K562 (cell line): ENCODE measurements around the gene ZDHHC14. TPM values are rescaled to one million over a fixed set of nuclear protein-coding genes. Genes with fewer than 3 reads are reported as not detected.
A peak's percentile ranks its signal among the peaks of the same experiment; 100 is the strongest.

Experiments used
- DNMT1 ChIP-seq: fragments of 450-650 bp; IDR thresholded peaks from 2 replicates; pipeline ENCODE4 v1.6.1; 2016; ENCODE audit warnings: antibody characterized with exemption, mild to moderate bottlenecking
- GABPA ChIP-seq: fragments of 200-800 bp; sonication (Bioruptor generic); conservative IDR thresholded peaks from 2 replicates; pipeline ENCODE4 v1.6.1; 2016; ENCODE audit warnings: low read depth, missing genetic modification characterization, missing compliant biosample characterization
- NELFE ChIP-seq: IDR thresholded peaks from 2 replicates; pipeline ENCODE4 v1.6.1; 2011; ENCODE audit warnings: mild to moderate bottlenecking; ENCODE audit not compliant: insufficient read depth, insufficient read length
- POLR2A ChIP-seq: fragments of 450-650 bp; conservative IDR thresholded peaks from 2 replicates; pipeline ENCODE4 v1.6.1; 2016
- RERE ChIP-seq: sonication (generic); formaldehyde crosslinking; IDR thresholded peaks from 2 replicates; pipeline ENCODE4 v1.8.0; 2023; ENCODE audit warnings: missing genetic modification reagents, mild to moderate bottlenecking, borderline replicate concordance
- SREBF1 ChIP-seq: fragments of 150-350 bp; IDR thresholded peaks from 2 replicates; pipeline ENCODE4 v1.6.1; 2014; ENCODE audit warnings: antibody characterized with exemption, low read depth, low read length, borderline replicate concordance
- VEZF1 ChIP-seq: fragments of 200-800 bp; sonication (Bioruptor generic); IDR thresholded peaks from 2 replicates; pipeline ENCODE4 v1.6.1; 2017; ENCODE audit warnings: missing genetic modification characterization, missing compliant biosample characterization
- ZBTB11 ChIP-seq, 3 experiments: fragments of 200-800 bp in 1 of 3; fragments of 250-450 bp in 1 of 3; fragments of 450-650 bp in 1 of 3; sonication (Bioruptor Pico) in 1 of 3; sonication (Bioruptor generic) in 1 of 3; formaldehyde crosslinking in 1 of 3; IDR thresholded peaks; 2 replicates each; pipeline versions ENCODE4 v1.6.1 to v1.8.0; 2016 to 2022; ENCODE audit warnings: mild to moderate bottlenecking in 2 of 3, missing genetic modification characterization in 2 of 3, missing compliant biosample characterization in 1 of 3, moderate library complexity in 1 of 3
- ZKSCAN3 ChIP-seq: fragments of 250-450 bp; sonication (Bioruptor Pico); IDR thresholded peaks from 2 replicates; pipeline ENCODE4 v1.4.0; 2020
- ZNF175 ChIP-seq: fragments of 200-800 bp; sonication (Bioruptor generic); IDR thresholded peaks from 2 replicates; pipeline ENCODE4 v1.6.1; 2016; ENCODE audit warnings: low read depth, mild to moderate bottlenecking, missing genetic modification characterization, missing compliant biosample characterization
- ZNF217 ChIP-seq: sonication (generic); formaldehyde crosslinking; IDR thresholded peaks from 2 replicates; pipeline ENCODE4 v1.8.0; 2022; ENCODE audit warnings: mild to moderate bottlenecking, missing genetic modification reagents
- polyA plus RNA-seq, 8 experiments: library from polyadenylated mRNA; depleted of rRNA in 4 of 8; stranded (reverse) in 5 of 8; unstranded in 3 of 8; fragments of >200 nt; fragmentation: Nextera tagmentation in 2 of 8; fragmentation: Illumina TruSeq in 1 of 8; extraction: Ambion mirVana in 2 of 8; extraction: Trizol in 1 of 8; gene quantifications; 2 replicates each; pipeline versions ENCODE4 v1.2.1 to v1.2.3, GENCODE V29; 2011 to 2014; ENCODE audit warnings: inconsistent platforms in 1 of 8, missing spikeins in 1 of 8
- total RNA-seq, 7 experiments: library from RNA; depleted of rRNA in 6 of 7; stranded (reverse); fragments of >200 nt in 6 of 7; fragmentation: Illumina TruSeq in 2 of 7; extraction: Trizol in 2 of 7; gene quantifications; 2 replicates each; pipeline versions ENCODE4 v1.2.1 to v1.2.3, GENCODE V29; 2011 to 2021; ENCODE audit warnings: low replicate concordance in 1 of 7
- TF ChIP-seq, protein P1 (sequence below): fragments of 450-650 bp; IDR thresholded peaks from 2 replicates; pipeline ENCODE4 v1.6.1; 2016; ENCODE audit warnings: borderline replicate concordance
- TF ChIP-seq, protein P2 (sequence below): sonication (generic); formaldehyde crosslinking; IDR thresholded peaks from 2 replicates; pipeline ENCODE4 v1.9.0; 2022; ENCODE audit warnings: mild to moderate bottlenecking, missing genetic modification reagents

Gene ZDHHC14
- total and polyA plus RNA-seq, 9 of the 15 experiments (the other 6 are each of a cell fraction or from before 2014, with no cell fraction given), result 0.92 to 23.1 (median 13.8) TPM

DNA sequence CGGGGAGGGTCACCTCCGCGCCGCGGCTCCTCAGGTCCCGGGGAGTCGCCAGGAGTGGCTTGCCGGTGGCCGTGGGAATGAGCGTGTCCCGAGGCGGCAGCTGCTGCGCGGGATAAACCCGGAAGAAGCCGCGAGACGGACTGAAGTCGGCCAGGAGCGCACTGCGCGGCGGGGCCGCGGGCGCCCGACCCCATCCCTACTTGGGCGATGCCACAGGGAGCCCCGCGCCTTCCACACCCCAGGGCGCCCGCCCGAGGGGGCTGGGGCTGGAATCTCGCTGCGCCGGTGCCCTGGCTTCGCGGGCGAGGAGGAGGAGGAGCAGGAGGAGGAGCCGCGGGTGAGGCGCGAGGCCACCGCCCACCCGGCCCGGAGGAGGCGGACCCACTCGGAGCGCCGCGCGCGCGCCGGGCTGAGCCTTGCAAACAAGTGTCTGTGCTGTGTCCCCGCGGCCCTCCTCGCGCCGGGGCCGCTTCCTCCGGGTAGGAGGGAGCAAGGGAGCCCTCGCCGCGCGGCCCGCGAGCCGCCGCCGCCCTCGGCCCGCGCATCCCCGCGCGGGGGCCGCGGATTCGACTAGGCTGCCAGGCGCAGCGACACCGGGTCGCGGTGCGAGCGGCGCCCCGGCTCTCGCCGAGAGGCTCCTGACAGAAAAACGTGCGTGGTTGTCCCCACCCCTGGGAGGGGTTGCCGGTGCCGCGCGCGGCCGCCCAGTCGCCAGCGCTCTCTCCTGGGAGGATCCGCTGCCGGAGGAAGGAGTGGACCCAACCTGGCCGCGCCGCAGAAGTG lies at the start of gene ZDHHC14 (continued):
- TF ChIP-seq, protein P1, sequence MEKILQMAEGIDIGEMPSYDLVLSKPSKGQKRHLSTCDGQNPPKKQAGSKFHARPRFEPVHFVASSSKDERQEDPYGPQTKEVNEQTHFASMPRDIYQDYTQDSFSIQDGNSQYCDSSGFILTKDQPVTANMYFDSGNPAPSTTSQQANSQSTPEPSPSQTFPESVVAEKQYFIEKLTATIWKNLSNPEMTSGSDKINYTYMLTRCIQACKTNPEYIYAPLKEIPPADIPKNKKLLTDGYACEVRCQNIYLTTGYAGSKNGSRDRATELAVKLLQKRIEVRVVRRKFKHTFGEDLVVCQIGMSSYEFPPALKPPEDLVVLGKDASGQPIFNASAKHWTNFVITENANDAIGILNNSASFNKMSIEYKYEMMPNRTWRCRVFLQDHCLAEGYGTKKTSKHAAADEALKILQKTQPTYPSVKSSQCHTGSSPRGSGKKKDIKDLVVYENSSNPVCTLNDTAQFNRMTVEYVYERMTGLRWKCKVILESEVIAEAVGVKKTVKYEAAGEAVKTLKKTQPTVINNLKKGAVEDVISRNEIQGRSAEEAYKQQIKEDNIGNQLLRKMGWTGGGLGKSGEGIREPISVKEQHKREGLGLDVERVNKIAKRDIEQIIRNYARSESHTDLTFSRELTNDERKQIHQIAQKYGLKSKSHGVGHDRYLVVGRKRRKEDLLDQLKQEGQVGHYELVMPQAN, result peak; percentile 59; the same call in 1 of the 2 replicates
- TF ChIP-seq NELFE, result no peak
- TF ChIP-seq POLR2A, result peak; percentile 87
- TF ChIP-seq ZNF217 (CRISPR knock-in tag), result no peak
- no peak for TF ChIP-seq RERE (CRISPR knock-in tag)
- peak in 1 of 3 experiments; percentile 23; a peak in 2 of 6 replicates for TF ChIP-seq ZBTB11 (CRISPR knock-in tag; IDR thresholded peaks at IDR 0.05)
- TF ChIP-seq VEZF1, result peak; percentile 23
- peak; percentile 32; the same call in 1 of the 2 replicates for TF ChIP-seq GABPA (tag)
- TF ChIP-seq DNMT1, result no peak
- TF ChIP-seq ZKSCAN3, result no peak
- TF ChIP-seq SREBF1, result no peak
- TF ChIP-seq, protein P2, sequence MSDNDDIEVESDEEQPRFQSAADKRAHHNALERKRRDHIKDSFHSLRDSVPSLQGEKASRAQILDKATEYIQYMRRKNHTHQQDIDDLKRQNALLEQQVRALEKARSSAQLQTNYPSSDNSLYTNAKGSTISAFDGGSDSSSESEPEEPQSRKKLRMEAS (CRISPR knock-in tag), result no peak
- no peak for TF ChIP-seq ZNF175 (CRISPR knock-in tag)
